SK-N-MC (cell line): ENCODE results near the gene METTL25.
"Not testable (repeated sequence)": the region's sequence is repeated elsewhere in the genome, so short reads cannot be mapped to it uniquely, and the experiment has no call there.

Experiments
- DNase-seq: peaks from one replicate; pipeline ENCODE4 v3.0.0-alpha.2; 2011; ENCODE audit warnings: low read depth, low spot score
- H3K27ac ChIP-seq: fragments of 200-600 bp; sonication (generic); 2 replicates; pipeline ENCODE4 v1.5.1; 2016; ENCODE audit warnings: mixed run types
- H3K36me3 ChIP-seq: fragments of 200-600 bp; sonication (generic); 2 replicates; pipeline ENCODE4 v1.6.1; 2017; ENCODE audit warnings: antibody characterized with exemption, low read length, mixed read lengths; ENCODE audit not compliant: insufficient read depth
- H3K4me3 ChIP-seq: fragments of 200-600 bp; sonication (generic); 2 replicates; pipeline ENCODE4 v1.5.1; 2016
- H3K9ac ChIP-seq: fragments of 200-600 bp; sonication (generic); 2 replicates; pipeline ENCODE4 v1.8.0; 2017; ENCODE audit warnings: mixed run types, mixed read lengths; ENCODE audit not compliant: insufficient read length
- H3K9me3 ChIP-seq: fragments of 200-600 bp; sonication (generic); 2 replicates; pipeline ENCODE4 v1.6.1; 2017; ENCODE audit warnings: low read depth, mild to moderate bottlenecking, antibody characterized with exemption, low read length, moderate library complexity, mixed read lengths
- EZH2 ChIP-seq: fragments of 200-600 bp; sonication (generic); IDR thresholded peaks from one replicate; pipeline ENCODE4 v1.6.1; 2017; ENCODE audit warnings: antibody characterized with exemption
- FOXP2 ChIP-seq: optimal IDR thresholded peaks from 2 replicates; pipeline ENCODE3; 2011; ENCODE audit warnings: mild to moderate bottlenecking, moderate library complexity; ENCODE audit not compliant: insufficient read depth; ENCODE audit errors: extremely low read length, control extremely low read depth
- POLR2AphosphoS5 ChIP-seq: IDR thresholded peaks from 2 replicates; pipeline ENCODE4 v1.6.1; 2012; ENCODE audit warnings: mild to moderate bottlenecking, low read depth, low read length, borderline replicate concordance

The METTL25 gene

GRCh38 chr12:82350161-82350560, 8.2 kb upstream of the METTL25 start:
- H3K9me3 ChIP-seq = no peaks in the 10 kb centered on the region
- H3K4me3 ChIP-seq = no peak overlapping the region
- peaks cover 41% of the 10 kb centered on the region for H3K36me3 ChIP-seq
- H3K27ac ChIP-seq = no peak overlapping the region
- DNase-seq = no peak
- H3K9ac ChIP-seq = no peak overlapping the region
- TF ChIP-seq POLR2AphosphoS5 (no peak), FOXP2 (no peak), EZH2 (no peak)

GRCh38 chr12:82351390-82351789, 6.9 kb upstream of the METTL25 start:
- no peak for TF ChIP-seq EZH2
- no peak for TF ChIP-seq POLR2AphosphoS5
- TF ChIP-seq FOXP2 = no peak
- no peaks in the 10 kb centered on the region for H3K9me3 ChIP-seq
- peaks cover 53% of the 10 kb centered on the region for H3K36me3 ChIP-seq
- no peak overlapping the region for H3K27ac ChIP-seq
- DNase-seq = no peak
- H3K4me3 ChIP-seq = no peak overlapping the region
- no peak overlapping the region for H3K9ac ChIP-seq

- H3K9ac ChIP-seq = peak overlapping the region; percentile 97
- peak overlapping the region; percentile 96 for H3K4me3 ChIP-seq
- TF ChIP-seq FOXP2 (no peak), EZH2 (no peak), POLR2AphosphoS5 (no peak)
- peaks cover 48% of the 10 kb centered on the region for H3K36me3 ChIP-seq
- no peaks in the 10 kb centered on the region for H3K9me3 ChIP-seq
- no peak for DNase-seq
- peak overlapping the region; percentile 90 for H3K27ac ChIP-seq
Observed at GRCh38 chr12:82357340-82357739, 989 bp upstream of the METTL25 start.

- H3K9me3 ChIP-seq = no peaks in the 10 kb centered on the region
- peaks cover 43% of the 10 kb centered on the region for H3K36me3 ChIP-seq
- no peak for TF ChIP-seq FOXP2
- no peak for TF ChIP-seq POLR2AphosphoS5
- TF ChIP-seq EZH2 = no peak
- H3K4me3 ChIP-seq = peak overlapping the region; percentile 96
- peak overlapping the region; percentile 97 for H3K9ac ChIP-seq
- DNase-seq = no peak
- H3K27ac ChIP-seq = peak overlapping the region; percentile 90
Observed at GRCh38 chr12:82357845-82358199, 507 bp upstream of the METTL25 start.

GRCh38 chr12:82359115-82359478, 768 bp downstream of the METTL25 start:
- Histone ChIP-seq H3K36me3 (peaks cover 31% of the 10 kb centered on the region), H3K9me3 (no peaks in the 10 kb centered on the region), H3K27ac (no peak overlapping the region), H3K9ac (peak overlapping the region; percentile 76), H3K4me3 (peak overlapping the region; percentile 96)
- no peak for DNase-seq
- TF ChIP-seq EZH2 = no peak
- TF ChIP-seq FOXP2 = no peak
- TF ChIP-seq POLR2AphosphoS5 = no peak

- H3K9me3 ChIP-seq, H3K9ac ChIP-seq, DNase-seq, H3K27ac ChIP-seq, H3K4me3 ChIP-seq: not testable (repeated sequence)
- peaks cover 13% of the 10 kb centered on the region for H3K36me3 ChIP-seq
Observed at GRCh38 chr12:82360834-82361233, 2.5 kb downstream of the METTL25 start.

GRCh38 chr12:82361461-82361915, 3.2 kb downstream of the METTL25 start:
- TF ChIP-seq EZH2 (no peak), POLR2AphosphoS5 (no peak), FOXP2 (no peak)
- Histone ChIP-seq H3K4me3 (no peak overlapping the region), H3K27ac (no peak overlapping the region), H3K36me3 (peaks cover 7% of the 10 kb centered on the region), H3K9me3 (no peaks in the 10 kb centered on the region), H3K9ac (no peak overlapping the region)
- DNase-seq = no peak

- Histone ChIP-seq H3K9ac (no peak overlapping the region), H3K4me3 (no peak overlapping the region), H3K36me3 (no peaks in the 10 kb centered on the region; the same call in 1 of the 2 replicates), H3K27ac (no peak overlapping the region), H3K9me3 (no peaks in the 10 kb centered on the region)
- TF ChIP-seq POLR2AphosphoS5 = no peak
- TF ChIP-seq FOXP2 = no peak
- TF ChIP-seq EZH2 = no peak
- no peak for DNase-seq
Observed at GRCh38 chr12:82363990-82364389, 5.7 kb downstream of the METTL25 start.

- peak; percentile 70 for DNase-seq
- TF ChIP-seq POLR2AphosphoS5 (no peak), FOXP2 (no peak), EZH2 (no peak)
- Histone ChIP-seq H3K9ac (peak overlapping the region; percentile 71), H3K36me3 (no peaks in the 10 kb centered on the region; the same call in 1 of the 2 replicates), H3K9me3 (no peaks in the 10 kb centered on the region), H3K4me3 (peak overlapping the region; percentile 77), H3K27ac (peak overlapping the region; percentile 96)
Observed at GRCh38 chr12:82366197-82366596, 7.9 kb downstream of the METTL25 start.

GRCh38 chr12:82375201-82375600, 16.9 kb downstream of the METTL25 start:
- TF ChIP-seq FOXP2 (no peak), EZH2 (no peak), POLR2AphosphoS5 (no peak)
- H3K27ac ChIP-seq = no peak overlapping the region

More at GRCh38 chr12:82375201-82375600, 16.9 kb downstream of the METTL25 start:
- Histone ChIP-seq H3K36me3 (no peaks in the 10 kb centered on the region), H3K4me3 (no peak overlapping the region), H3K9me3 (no peaks in the 10 kb centered on the region), H3K9ac (no peak overlapping the region)
- no peak for DNase-seq
